ENCODE results near the gene HIBADH.

DNA sequence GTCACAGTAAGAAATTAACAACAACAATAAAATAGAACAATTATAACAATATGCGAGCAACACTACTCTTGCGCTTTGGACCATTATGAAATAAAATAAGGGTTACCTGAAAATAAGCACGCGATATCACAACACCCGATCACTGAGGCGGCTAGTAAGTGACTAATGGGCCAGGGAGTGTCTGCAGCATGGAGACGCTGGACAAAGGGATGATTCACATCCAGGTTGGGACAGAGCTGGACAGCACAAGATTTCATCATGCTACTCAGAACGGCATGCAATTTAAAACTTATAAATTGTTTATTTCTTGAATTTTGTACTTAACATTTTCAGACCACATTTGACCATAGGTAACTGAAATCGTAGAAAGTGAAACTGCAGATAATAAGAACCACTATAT, 15.6 kb downstream of the HIBADH start:
- TF ChIP-seq, protein P1, sequence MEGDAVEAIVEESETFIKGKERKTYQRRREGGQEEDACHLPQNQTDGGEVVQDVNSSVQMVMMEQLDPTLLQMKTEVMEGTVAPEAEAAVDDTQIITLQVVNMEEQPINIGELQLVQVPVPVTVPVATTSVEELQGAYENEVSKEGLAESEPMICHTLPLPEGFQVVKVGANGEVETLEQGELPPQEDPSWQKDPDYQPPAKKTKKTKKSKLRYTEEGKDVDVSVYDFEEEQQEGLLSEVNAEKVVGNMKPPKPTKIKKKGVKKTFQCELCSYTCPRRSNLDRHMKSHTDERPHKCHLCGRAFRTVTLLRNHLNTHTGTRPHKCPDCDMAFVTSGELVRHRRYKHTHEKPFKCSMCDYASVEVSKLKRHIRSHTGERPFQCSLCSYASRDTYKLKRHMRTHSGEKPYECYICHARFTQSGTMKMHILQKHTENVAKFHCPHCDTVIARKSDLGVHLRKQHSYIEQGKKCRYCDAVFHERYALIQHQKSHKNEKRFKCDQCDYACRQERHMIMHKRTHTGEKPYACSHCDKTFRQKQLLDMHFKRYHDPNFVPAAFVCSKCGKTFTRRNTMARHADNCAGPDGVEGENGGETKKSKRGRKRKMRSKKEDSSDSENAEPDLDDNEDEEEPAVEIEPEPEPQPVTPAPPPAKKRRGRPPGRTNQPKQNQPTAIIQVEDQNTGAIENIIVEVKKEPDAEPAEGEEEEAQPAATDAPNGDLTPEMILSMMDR (conservative IDR thresholded peaks at IDR 0.05; ENCODE audit: low read length): no peak
- TF ChIP-seq EZH2phosphoT487 (IDR thresholded peaks at IDR 0.05; ENCODE audit: borderline replicate concordance, low read depth, low read length): no peak
